ENCODE data around the gene NUDCD3.

Gene NUDCD3

DNA sequence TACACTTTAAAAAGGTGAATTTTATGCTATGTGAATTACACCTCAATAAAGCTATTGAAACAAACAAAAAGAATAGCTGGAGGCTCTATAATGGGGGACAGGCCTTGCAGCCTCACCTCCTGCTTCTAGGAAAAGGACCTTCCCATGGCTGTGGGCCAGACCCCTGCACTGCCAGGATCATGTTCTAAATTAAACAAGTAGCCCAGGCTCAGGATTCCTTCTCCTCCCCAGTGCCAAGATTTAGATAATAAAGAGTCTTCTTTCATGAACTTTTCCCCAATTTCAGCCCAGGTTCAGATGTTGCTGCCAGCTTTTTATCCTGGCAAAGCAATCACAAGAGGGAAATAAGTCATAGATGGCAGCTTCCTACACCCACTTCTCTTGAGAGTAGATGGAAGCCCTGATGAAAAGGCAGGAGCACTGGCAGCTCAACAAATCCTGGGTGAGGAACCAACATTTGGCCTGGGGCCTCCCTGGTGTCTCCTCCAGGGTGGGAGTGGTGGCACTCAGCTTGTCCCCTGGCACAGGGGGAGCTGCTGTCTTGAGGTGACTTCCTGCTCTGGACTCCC is 142.8 kb downstream of the NUDCD3 start:
- no peak for DNase-seq

- no peak for DNase-seq
Measured at GRCh38 chr7:44346063-44346462, 144.4 kb downstream of the NUDCD3 start.

- no peak for DNase-seq
Measured at GRCh38 chr7:44341401-44341800, 149.1 kb downstream of the NUDCD3 start.

DNA sequence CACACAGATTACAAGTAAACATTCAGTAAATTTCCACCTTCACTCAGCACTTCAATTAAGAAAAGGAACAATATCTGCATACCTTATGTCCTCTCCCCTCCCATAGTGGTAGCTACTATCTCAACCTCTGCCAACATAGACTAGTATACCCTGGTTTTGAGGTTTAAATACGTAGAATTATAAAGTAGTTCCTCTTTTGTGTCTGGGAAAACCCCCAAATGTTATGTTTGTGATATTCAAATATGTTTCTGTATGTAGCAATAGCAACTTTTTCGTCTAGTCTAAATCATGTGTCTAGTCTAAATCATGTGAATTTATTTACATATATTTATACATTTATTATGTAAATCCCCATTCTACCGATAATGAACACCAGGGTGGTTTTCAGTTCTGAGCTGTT is 151.9 kb downstream of the NUDCD3 start:
- no peak for DNase-seq

- no peak for DNase-seq
Measured at GRCh38 chr7:44336491-44336890, 154.0 kb downstream of the NUDCD3 start.

- DNase-seq: no peak
Measured at GRCh38 chr7:44335184-44335583, 155.3 kb downstream of the NUDCD3 start.

DNA sequence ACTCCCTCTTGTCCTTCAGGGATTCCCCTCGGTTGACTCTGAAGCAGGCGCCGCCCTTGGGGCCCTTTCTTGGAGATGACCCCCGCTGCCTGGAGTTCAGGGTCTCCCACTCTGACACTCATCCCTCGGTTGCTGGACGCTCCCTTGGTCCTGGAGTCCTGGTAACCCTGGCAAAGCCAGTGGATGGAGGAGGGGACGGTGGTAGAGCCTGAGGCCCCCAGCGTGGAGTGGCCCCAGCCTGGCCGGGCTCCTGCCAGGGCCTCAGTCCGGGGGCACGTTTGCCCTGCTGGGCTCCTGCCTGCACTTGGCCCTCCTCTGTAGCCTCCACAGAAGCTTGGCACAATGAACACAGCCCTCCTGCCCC is 155.7 kb downstream of the NUDCD3 start:
- no peak for DNase-seq

DNA sequence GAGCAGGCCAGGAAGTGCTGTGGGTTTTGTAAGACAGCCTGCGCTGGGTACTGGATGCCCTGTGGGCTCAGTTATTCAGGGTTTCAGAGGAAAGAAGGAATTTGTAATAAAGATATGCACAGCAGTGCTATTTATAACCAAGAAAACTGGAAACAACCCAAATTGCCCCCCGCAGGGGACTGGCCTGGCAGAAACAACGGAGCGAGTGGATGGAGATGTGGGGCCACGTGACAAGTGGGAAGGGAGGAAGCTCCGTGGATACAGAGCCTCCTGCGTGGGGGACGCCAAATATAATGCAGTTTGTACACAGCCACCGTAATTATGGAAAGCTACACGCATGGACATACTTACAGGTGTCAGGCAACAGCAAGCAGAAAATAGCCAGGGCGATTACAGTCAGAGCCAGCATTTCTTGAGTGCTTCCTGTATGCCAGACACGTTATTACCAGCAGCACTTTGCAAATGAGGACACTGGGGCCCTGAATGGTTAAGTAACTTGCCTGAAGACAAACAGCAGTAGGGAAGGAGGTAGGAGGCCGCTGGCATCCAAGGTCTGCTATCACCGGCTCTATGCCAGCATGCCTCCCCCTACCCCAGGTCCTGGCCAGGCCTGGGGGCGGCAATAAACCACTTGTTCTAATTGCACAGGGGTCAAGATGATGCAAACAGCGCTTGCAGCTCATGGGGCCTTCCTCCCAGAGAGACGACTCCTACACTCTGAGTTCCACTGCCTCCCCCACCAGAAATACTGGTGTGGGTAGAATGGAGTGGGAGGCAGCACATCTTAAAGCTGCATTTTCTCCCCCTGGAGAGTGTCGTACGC is 156.3 kb downstream of the NUDCD3 start:
- no peak for DNase-seq

- no peak for DNase-seq
Measured at GRCh38 chr7:44331682-44332081, 158.8 kb downstream of the NUDCD3 start.

GRCh38 chr7:44330331-44330730 is 160.1 kb downstream of the NUDCD3 start:
- no peak for DNase-seq

DNA sequence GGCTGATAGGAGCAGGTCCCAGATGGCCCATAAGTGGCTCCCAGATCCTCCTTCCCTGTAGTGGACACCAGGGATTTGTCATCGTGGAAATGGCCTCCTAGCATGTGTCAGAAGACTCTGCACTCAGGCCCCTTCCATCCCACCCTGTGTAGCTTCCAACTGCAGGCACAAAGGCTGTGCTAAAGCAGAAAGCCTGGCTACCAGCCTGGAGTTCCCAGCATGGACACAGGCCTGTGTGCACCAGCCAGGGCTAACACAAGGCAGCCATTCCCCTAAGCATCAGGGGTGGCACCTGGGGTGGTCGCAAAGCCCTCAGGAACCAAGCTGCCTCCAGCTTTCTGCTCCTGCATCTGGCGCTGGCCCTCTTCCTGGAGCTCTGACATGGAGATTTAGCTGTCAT is 160.6 kb downstream of the NUDCD3 start:
- DNase-seq: no peak
